GM23338 (cell line): ENCODE measurements around the gene KIAA1586. TPM values are rescaled to one million over a fixed set of nuclear protein-coding genes. Genes with fewer than 3 reads are reported as not detected.

Experiments used
- ATAC-seq: fragments of 200-7000 bp; cut with Tn5 transposase; 3 replicates; pipeline ENCODE4 v1.9.1; 2020
- DNase-seq: peaks from one replicate; pipeline ENCODE4 v3.0.0-alpha.2; 2015; ENCODE audit warnings: low spot score
- H2AFZ ChIP-seq: fragments of 200-600 bp; sonication (generic); 2 replicates; pipeline ENCODE4 v1.8.0; 2016; ENCODE audit warnings: antibody characterized with exemption, mild to moderate bottlenecking, moderate library complexity
- H3F3A ChIP-seq: fragments of 200-600 bp; sonication (generic); replicated peaks from 2 replicates; pipeline ENCODE4 v1.8.0; 2017; ENCODE audit warnings: antibody characterized with exemption, mixed run types, low read depth
- H3K27ac ChIP-seq: fragments of 200-600 bp; sonication (generic); 2 replicates; pipeline ENCODE4 v1.6.1; 2016; ENCODE audit warnings: low read depth
- H3K27me3 ChIP-seq: fragments of 200-600 bp; sonication (generic); 2 replicates; pipeline ENCODE4 v1.8.0; 2016; ENCODE audit warnings: mild to moderate bottlenecking, mixed run types, moderate library complexity; ENCODE audit not compliant: insufficient read depth
- H3K36me3 ChIP-seq: fragments of 200-600 bp; sonication (generic); 2 replicates; pipeline ENCODE4 v1.8.0; 2016; ENCODE audit warnings: mild to moderate bottlenecking; ENCODE audit not compliant: insufficient read depth
- H3K4me1 ChIP-seq: fragments of 200-600 bp; sonication (generic); 2 replicates; pipeline ENCODE4 v1.8.0; 2016; ENCODE audit warnings: mild to moderate bottlenecking, moderate library complexity; ENCODE audit not compliant: insufficient read depth
- H3K4me2 ChIP-seq: fragments of 200-600 bp; sonication (generic); 2 replicates; pipeline ENCODE4 v1.7.1; 2017; ENCODE audit warnings: mixed run types
- H3K4me3 ChIP-seq: fragments of 200-600 bp; sonication (generic); 2 replicates; pipeline ENCODE4 v1.6.1; 2016; ENCODE audit warnings: mixed run types
- H3K79me2 ChIP-seq: fragments of 200-600 bp; sonication (generic); replicated peaks from 2 replicates; pipeline ENCODE4 v1.8.0; 2017; ENCODE audit warnings: mild to moderate bottlenecking; ENCODE audit not compliant: insufficient read depth
- H3K9me2 ChIP-seq: fragments of 200-600 bp; sonication (generic); 2 replicates; pipeline ENCODE4 v1.8.0; 2017; ENCODE audit not compliant: insufficient read depth
- H4K20me1 ChIP-seq: fragments of 200-600 bp; sonication (generic); replicated peaks from 2 replicates; pipeline ENCODE4 v1.8.0; 2017; ENCODE audit warnings: mild to moderate bottlenecking; ENCODE audit not compliant: insufficient read depth
- H3K27ac Mint-ChIP-seq: 2 replicates; pipeline ENCODE4 v1.8.0; 2020; ENCODE audit warnings: inconsistent platforms, mild to moderate bottlenecking, moderate library complexity, mixed read lengths
- H3K27me3 Mint-ChIP-seq: 3 replicates; pipeline ENCODE4 v1.8.0; 2022; ENCODE audit warnings: low read depth, mild to moderate bottlenecking, moderate library complexity, mixed read lengths, inconsistent platforms; ENCODE audit not compliant: insufficient read depth, poor library complexity
- H3K36me3 Mint-ChIP-seq: 3 replicates; pipeline ENCODE4 v1.8.0; 2021; ENCODE audit warnings: low read depth, mild to moderate bottlenecking, inconsistent platforms, moderate library complexity, mixed read lengths
- H3K4me1 Mint-ChIP-seq: 3 replicates; pipeline ENCODE4 v1.8.0; 2020; ENCODE audit warnings: mild to moderate bottlenecking, inconsistent platforms, mixed read lengths
- H3K4me3 Mint-ChIP-seq: 3 replicates; pipeline ENCODE4 v1.8.0; 2021; ENCODE audit warnings: moderate library complexity, mild to moderate bottlenecking, inconsistent platforms, mixed read lengths
- H3K9me3 Mint-ChIP-seq: 3 replicates; pipeline ENCODE4 v1.8.0; 2020; ENCODE audit warnings: moderate library complexity, mild to moderate bottlenecking, inconsistent platforms, mixed read lengths
- CREB1 ChIP-seq: fragments of 250-450 bp; sonication (Bioruptor Pico); IDR thresholded peaks from 2 replicates; pipeline ENCODE4 v1.5.0; 2020; ENCODE audit warnings: low read depth, mild to moderate bottlenecking, moderate library complexity
- CTCF ChIP-seq, 2 experiments: fragments of 200-600 bp in 1 of 2; sonication (generic) in 1 of 2; conservative IDR thresholded peaks; 2 replicates each; pipeline versions ENCODE4 v1.5.1 to v1.6.1; 2016 to 2017; ENCODE audit warnings: antibody characterized with exemption in 2 of 2, low read depth in 2 of 2, mild to moderate bottlenecking in 2 of 2, moderate library complexity in 1 of 2
- ETS1 ChIP-seq: IDR thresholded peaks from 2 replicates; pipeline ENCODE4 v1.6.1; 2016; ENCODE audit warnings: antibody characterized with exemption
- POLR2AphosphoS5 ChIP-seq: IDR thresholded peaks from 2 replicates; pipeline ENCODE4 v1.6.1; 2016; ENCODE audit warnings: antibody characterized with exemption, low read depth
- REST ChIP-seq: IDR thresholded peaks from one replicate; pipeline ENCODE4 v1.6.1; 2018; ENCODE audit warnings: antibody characterized with exemption; ENCODE audit not compliant: unreplicated experiment
- STAT1 ChIP-seq: IDR thresholded peaks from one replicate; pipeline ENCODE4 v1.6.1; 2016; ENCODE audit warnings: antibody characterized with exemption; ENCODE audit not compliant: unreplicated experiment
- ZNF114 ChIP-seq: fragments of 250-450 bp; sonication (Bioruptor Pico); IDR thresholded peaks from 2 replicates; pipeline ENCODE4 v1.5.0; 2020; ENCODE audit warnings: mild to moderate bottlenecking, moderate library complexity
- ZNF331 ChIP-seq: fragments of 250-450 bp; sonication (Bioruptor Pico); IDR thresholded peaks from 2 replicates; pipeline ENCODE4 v1.5.0; 2020; ENCODE audit warnings: low read depth, mild to moderate bottlenecking, moderate library complexity
- ZNF462 ChIP-seq: fragments of 250-450 bp; sonication (Bioruptor Pico); IDR thresholded peaks from 2 replicates; pipeline ENCODE4 v1.5.0; 2020; ENCODE audit warnings: mild to moderate bottlenecking, moderate library complexity
- polyA plus RNA-seq: library from polyadenylated mRNA; unstranded; fragments of >200 nt; fragmentation: Nextera tagmentation; extraction: Ambion mirVana; gene quantifications from 2 replicates; pipeline ENCODE4 v1.2.1, GENCODE V29; 2016
- total RNA-seq: library from RNA; depleted of rRNA; stranded (reverse); fragments of >200 nt; shearing (Covaris generic); gene quantifications from 2 replicates; pipeline ENCODE4 v1.2.3, GENCODE V29; 2014

The KIAA1586 gene
- total and polyA plus RNA-seq, 2 experiments from 2014 or later: 24.0 to 37.7 TPM

- peak overlapping the region; percentile 94 for H3K27ac Mint-ChIP-seq
- no peaks in the 10 kb centered on the region for H3K27me3 ChIP-seq
- TF ChIP-seq ZNF114 (CRISPR knock-in tag): no peak
- TF ChIP-seq POLR2AphosphoS5: no peak
- TF ChIP-seq STAT1: no peak
- TF ChIP-seq CTCF (conservative IDR thresholded peaks at IDR 0.05; ENCODE audit: low read depth in 2 of 2): no peak
- no peak for TF ChIP-seq REST
- no peak for TF ChIP-seq ZNF331 (CRISPR knock-in tag)
- TF ChIP-seq CREB1: no peak
- no peak for TF ChIP-seq ETS1
- TF ChIP-seq ZNF462 (CRISPR knock-in tag): no peak
- H3K27ac ChIP-seq: peak overlapping the region; percentile 64
- H3K4me1 ChIP-seq: peaks cover 16% of the 10 kb centered on the region; the same call in 1 of the 2 replicates
- H3K4me2 ChIP-seq: peak overlapping the region; percentile 64
- peaks cover 3% of the 10 kb centered on the region; the same call in 1 of the 2 replicates for H3K36me3 ChIP-seq
- peaks cover 30% of the 10 kb centered on the region for H3K4me1 Mint-ChIP-seq
- H3K27me3 Mint-ChIP-seq: peaks cover 3% of the 10 kb centered on the region
- H3K36me3 Mint-ChIP-seq: peaks cover 15% of the 10 kb centered on the region
- peak; percentile 12 for ATAC-seq
- no peaks in the 10 kb centered on the region for H3F3A ChIP-seq
- H3K9me3 Mint-ChIP-seq: no peaks in the 10 kb centered on the region
- no peaks in the 10 kb centered on the region for H3K9me2 ChIP-seq
- no peak for DNase-seq
- no peak overlapping the region for H2AFZ ChIP-seq
- H3K79me2 ChIP-seq: peaks cover 30% of the 10 kb centered on the region
- H4K20me1 ChIP-seq: peaks cover 9% of the 10 kb centered on the region; the same call in 1 of the 2 replicates
- H3K4me3 ChIP-seq: peak overlapping the region; percentile 60; the same call in 1 of the 2 replicates
- H3K4me3 Mint-ChIP-seq: peak overlapping the region; percentile 66
These were observed 42.8 kb downstream of the KIAA1586 start for GRCh38 chr6:57089265-57089664.
